ENCODE results near the gene TMEM38B. TPM values are rescaled to one million over a fixed set of nuclear protein-coding genes. Genes with fewer than 3 reads are reported as not detected.
"Not testable (repeated sequence)": the region's sequence is repeated elsewhere in the genome, so short reads cannot be mapped to it uniquely, and the experiment has no call there.

Gene TMEM38B
- polyA plus RNA-seq, 3 donors from 2014 or later: 15.9 to 21.3 (median 17.9) TPM

DNA sequence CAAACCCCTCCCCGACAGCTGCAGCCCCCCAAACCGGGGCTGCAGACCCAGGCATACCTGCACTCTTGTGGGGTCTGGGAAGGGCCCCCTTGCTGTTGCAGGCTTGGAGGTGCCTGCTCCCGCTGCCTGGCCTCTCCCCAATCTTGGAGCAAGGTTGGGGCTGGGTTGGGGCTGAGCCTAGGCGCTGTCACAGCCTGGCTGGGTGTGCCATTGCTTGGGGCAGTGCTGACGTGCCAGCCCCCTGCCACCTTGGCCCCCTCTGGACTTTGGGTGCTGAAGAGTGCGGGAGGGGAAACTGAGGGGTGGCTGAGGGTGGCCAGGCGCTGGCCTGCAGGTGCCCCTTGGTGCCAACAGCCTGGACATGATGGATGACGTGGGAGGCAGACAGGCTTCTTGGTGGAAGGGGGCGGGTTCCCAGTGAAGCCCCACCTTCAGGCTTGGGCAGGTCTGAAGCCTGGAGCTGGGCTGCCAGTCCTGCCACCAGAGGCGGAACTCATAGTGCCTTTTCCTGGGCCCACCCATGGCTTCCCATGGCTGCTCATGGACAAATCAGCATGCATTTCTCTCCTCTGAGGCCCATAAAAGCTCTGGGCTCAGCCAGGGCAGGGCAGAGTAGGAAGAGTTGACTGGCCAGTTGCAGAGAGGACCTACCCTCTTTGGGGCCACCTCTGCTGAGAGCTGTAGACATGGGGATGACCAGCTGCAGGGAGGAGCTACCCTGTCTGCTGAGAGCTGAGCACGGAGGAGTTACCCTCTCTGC lies 19.1 kb downstream of the TMEM38B start:
- no peaks in the 10 kb centered on the region for H3K36me3 Mint-ChIP-seq
- DNase-seq: no peak
- peaks cover 3 to 5% of the 10 kb centered on the region in 2 donors for H3K4me1 Mint-ChIP-seq
- no peaks in the 10 kb centered on the region for H3K27me3 Mint-ChIP-seq (ENCODE audit: low read depth in 3 of 3)
- H3K4me3 Mint-ChIP-seq: no peak overlapping the region
- H3K27ac Mint-ChIP-seq: no peak overlapping the region
- no peaks in the 10 kb centered on the region for H3K9me3 Mint-ChIP-seq

GRCh38 chr9:105714020-105714331 lies 19.6 kb downstream of the TMEM38B start:
- Mint-ChIP-seq H3K9me3 (no peaks in the 10 kb centered on the region), H3K27me3 (ENCODE audit: low read depth in 3 of 3) (no peaks in the 10 kb centered on the region), H3K4me1 (no peaks in the 10 kb centered on the region), H3K36me3 (no peaks in the 10 kb centered on the region), H3K4me3 (no peak overlapping the region), H3K27ac (no peak overlapping the region)
- DNase-seq: no peak

- Mint-ChIP-seq H3K9me3 (no peaks in the 10 kb centered on the region), H3K27me3 (ENCODE audit: low read depth in 3 of 3) (no peaks in the 10 kb centered on the region), H3K36me3 (no peaks in the 10 kb centered on the region), H3K27ac (no peak overlapping the region), H3K4me3 (no peak overlapping the region), H3K4me1 (no peaks in the 10 kb centered on the region)
- no peak for DNase-seq
These were observed 21.8 kb downstream of the TMEM38B start for GRCh38 chr9:105716146-105716545.

- H3K27ac Mint-ChIP-seq: no peak overlapping the region
- peaks cover 0 to 6% (median 6%) of the 10 kb centered on the region in 3 donors for H3K36me3 Mint-ChIP-seq
- no peaks in the 10 kb centered on the region for H3K27me3 Mint-ChIP-seq (ENCODE audit: low read depth in 3 of 3)
- no peaks in the 10 kb centered on the region for H3K4me1 Mint-ChIP-seq
- DNase-seq: no peak
- H3K9me3 Mint-ChIP-seq: no peaks in the 10 kb centered on the region
- H3K4me3 Mint-ChIP-seq: no peak overlapping the region
These were observed 27.8 kb downstream of the TMEM38B start for GRCh38 chr9:105722099-105722498.

DNA sequence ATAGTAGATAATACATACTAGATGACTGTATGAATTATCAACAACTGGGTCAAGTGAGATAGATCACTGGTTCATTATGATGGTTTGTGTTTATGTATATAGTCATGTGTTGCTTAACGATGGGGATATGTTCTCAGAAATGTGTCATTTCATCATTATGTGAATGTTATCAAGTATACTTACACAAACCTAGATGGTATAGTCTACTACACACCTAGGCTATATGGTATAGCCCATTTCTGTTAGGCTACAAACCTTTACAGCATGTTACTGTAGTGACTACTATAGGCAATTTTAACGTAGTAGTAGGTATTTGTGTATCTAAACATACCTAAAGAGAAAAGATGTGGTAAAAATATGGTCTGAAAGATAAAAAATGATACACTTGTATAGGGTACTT lies 31.0 kb downstream of the TMEM38B start:
- peaks cover 4 to 30% (median 26%) of the 10 kb centered on the region in 3 donors for H3K36me3 Mint-ChIP-seq
- no peaks in the 10 kb centered on the region for H3K27me3 Mint-ChIP-seq (ENCODE audit: low read depth in 3 of 3)
- peaks cover 0 to 2% (median 2%) of the 10 kb centered on the region in 6 donors for H3K9me3 Mint-ChIP-seq
- H3K27ac Mint-ChIP-seq: no peak overlapping the region
- H3K4me3 Mint-ChIP-seq: no peak overlapping the region
- DNase-seq: no peak
- no peaks in the 10 kb centered on the region for H3K4me1 Mint-ChIP-seq

DNA sequence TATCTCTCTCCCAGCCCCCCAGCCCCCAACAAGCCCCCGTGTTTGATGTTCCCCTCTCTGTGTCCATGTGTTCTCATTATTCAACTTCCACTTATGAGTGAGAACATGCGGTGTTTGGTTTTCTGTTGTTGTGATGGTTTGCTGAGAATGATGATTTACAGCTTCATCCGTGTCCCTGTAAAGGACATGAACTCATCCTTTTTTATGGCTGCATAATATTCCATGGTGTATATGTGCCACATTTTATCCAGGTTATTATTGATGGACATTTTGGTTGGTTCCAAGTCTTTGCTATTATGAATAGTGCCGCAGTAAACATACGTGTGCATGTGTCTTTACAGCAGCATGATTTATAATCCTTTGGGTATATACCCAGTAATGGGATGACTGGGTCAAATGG lies 33.9 kb downstream of the TMEM38B start:
- Mint-ChIP-seq H3K9me3 (peaks cover 2 to 11% (median 6%) of the 10 kb centered on the region in 6 donors), H3K36me3 (peaks cover 11 to 50% (median 47%) of the 10 kb centered on the region in 3 donors)
- H3K4me3 Mint-ChIP-seq; DNase-seq; H3K27ac Mint-ChIP-seq; H3K27me3 Mint-ChIP-seq (ENCODE audit: low read depth in 3 of 3); H3K4me1 Mint-ChIP-seq: not testable (repeated sequence)

DNA sequence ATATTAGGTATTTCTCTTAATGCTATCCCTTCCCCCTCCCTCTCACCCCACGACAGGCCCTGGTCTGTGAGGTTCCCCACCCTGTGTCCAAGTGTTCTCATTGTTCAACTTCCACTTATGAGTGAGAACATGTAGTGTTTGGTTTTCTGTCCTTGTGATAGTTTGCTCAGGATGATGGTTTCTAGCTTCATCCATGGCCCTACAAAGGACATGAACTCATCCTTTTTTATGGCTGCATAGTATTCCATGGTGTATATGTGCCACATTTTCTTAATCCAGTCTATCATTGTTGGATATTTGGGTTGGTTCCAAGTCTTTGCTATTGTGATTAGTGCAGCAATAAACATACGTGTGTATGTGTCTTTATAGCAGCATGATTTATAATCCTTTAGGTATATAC lies 37.1 kb downstream of the TMEM38B start:
- not testable (repeated sequence) for H3K4me3 Mint-ChIP-seq; H3K27ac Mint-ChIP-seq; H3K4me1 Mint-ChIP-seq; DNase-seq; H3K27me3 Mint-ChIP-seq (ENCODE audit: low read depth in 3 of 3)
- Mint-ChIP-seq H3K9me3 (peaks cover 15 to 36% (median 27%) of the 10 kb centered on the region in 6 donors), H3K36me3 (peaks cover 34 to 77% (median 69%) of the 10 kb centered on the region in 3 donors)

DNA sequence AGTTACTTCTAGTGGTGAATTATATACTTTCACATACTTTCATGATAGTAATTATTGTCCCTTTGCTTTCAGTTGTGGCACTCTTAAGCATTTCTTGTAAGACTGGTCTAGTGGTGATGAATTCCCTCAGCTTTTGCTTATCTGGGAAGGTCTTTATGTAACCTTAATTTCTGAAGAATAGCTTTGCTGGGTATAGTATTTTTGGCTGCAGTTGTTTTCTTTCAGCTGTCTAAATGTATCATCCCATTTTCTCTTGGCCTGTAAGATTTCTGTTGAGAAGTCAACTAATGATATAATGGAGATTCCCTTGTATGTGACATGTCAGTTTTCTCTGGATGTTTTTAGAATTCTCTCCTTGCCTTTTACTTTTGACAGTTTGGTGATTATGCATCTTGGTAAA lies 41.0 kb downstream of the TMEM38B start:
- peaks cover 15 to 38% (median 29%) of the 10 kb centered on the region in 6 donors for H3K9me3 Mint-ChIP-seq
- DNase-seq: no peak
- H3K27ac Mint-ChIP-seq: no peak overlapping the region
- H3K27me3 Mint-ChIP-seq (ENCODE audit: low read depth in 3 of 3): peaks cover 0 to 2% (median 2%) of the 10 kb centered on the region in 3 donors
- H3K4me1 Mint-ChIP-seq: no peaks in the 10 kb centered on the region
- peaks cover 38 to 70% (median 63%) of the 10 kb centered on the region in 3 donors for H3K36me3 Mint-ChIP-seq
- H3K4me3 Mint-ChIP-seq: no peak overlapping the region

- Mint-ChIP-seq H3K4me1 (no peaks in the 10 kb centered on the region), H3K4me3 (no peak overlapping the region), H3K9me3 (peaks cover 15 to 38% (median 29%) of the 10 kb centered on the region in 6 donors)
These were observed 42.9 kb downstream of the TMEM38B start for GRCh38 chr9:105737205-105737604.

DNA sequence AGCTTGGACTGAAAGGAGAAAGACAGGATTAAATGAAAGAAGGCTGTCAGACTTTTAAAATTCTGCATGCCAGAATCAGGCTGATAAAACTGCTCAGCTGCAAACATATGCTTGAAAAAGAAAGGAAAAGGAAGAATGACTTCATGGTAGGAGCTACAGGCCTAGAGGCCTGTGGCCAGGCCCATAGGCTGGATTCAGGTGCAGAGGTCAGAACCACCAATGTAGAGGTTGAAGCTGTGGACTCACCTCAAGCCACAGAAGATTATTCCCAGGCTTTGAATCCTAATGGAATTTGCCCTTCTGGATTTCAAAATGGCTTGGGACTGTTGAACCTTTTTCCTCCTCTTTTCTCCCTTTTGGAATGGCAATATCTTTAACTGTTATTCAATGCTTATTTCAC lies 47.7 kb downstream of the TMEM38B start:
- H3K4me1 Mint-ChIP-seq: no peaks in the 10 kb centered on the region
- DNase-seq: no peak
- H3K9me3 Mint-ChIP-seq: peaks cover 0 to 6% (median 1%) of the 10 kb centered on the region in 6 donors
- H3K36me3 Mint-ChIP-seq: peaks cover 10 to 22% (median 14%) of the 10 kb centered on the region in 3 donors
- no peak overlapping the region for H3K4me3 Mint-ChIP-seq
- no peak overlapping the region for H3K27ac Mint-ChIP-seq
- peaks cover 0 to 3% (median 0%) of the 10 kb centered on the region in 3 donors for H3K27me3 Mint-ChIP-seq (ENCODE audit: low read depth in 3 of 3)

More at GRCh38 chr9:105737205-105737604, 42.9 kb downstream of the TMEM38B start:
- Mint-ChIP-seq H3K27me3 (ENCODE audit: low read depth in 3 of 3) (peaks cover 0 to 2% (median 2%) of the 10 kb centered on the region in 3 donors), H3K36me3 (peaks cover 43 to 66% (median 55%) of the 10 kb centered on the region in 3 donors), H3K27ac (no peak overlapping the region)
- DNase-seq: no peak

- H3K4me3 Mint-ChIP-seq; DNase-seq; H3K4me1 Mint-ChIP-seq; H3K27me3 Mint-ChIP-seq (ENCODE audit: low read depth in 3 of 3); H3K27ac Mint-ChIP-seq: not testable (repeated sequence)
- peaks cover 2 to 20% (median 8%) of the 10 kb centered on the region in 6 donors for H3K9me3 Mint-ChIP-seq
- peaks cover 26 to 34% (median 30%) of the 10 kb centered on the region in 3 donors for H3K36me3 Mint-ChIP-seq
These were observed 53.0 kb downstream of the TMEM38B start for GRCh38 chr9:105747325-105747724.

DNA sequence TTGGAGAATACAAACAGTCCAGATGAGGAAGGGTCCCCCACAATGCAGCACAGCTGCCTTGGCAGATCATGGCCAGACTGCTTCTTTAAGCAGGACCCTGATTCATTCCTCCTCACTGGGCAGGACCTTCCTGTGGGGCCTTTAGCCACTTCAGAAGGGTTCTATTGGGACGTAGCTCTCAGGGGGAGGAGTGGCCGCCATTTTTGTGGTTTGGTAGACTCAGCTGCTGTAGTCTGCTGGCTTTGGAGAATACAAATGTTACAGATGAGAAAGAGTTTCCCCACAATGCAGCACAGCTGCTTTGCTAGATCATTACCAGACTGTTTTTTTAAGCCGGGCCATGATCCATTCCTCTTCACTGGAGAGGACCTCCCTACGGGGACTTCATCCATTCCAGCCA lies 57.4 kb downstream of the TMEM38B start:
- DNase-seq: no peak

GRCh38 chr9:105757496-105758251 lies 63.3 kb downstream of the TMEM38B start:
- H3K27me3 Mint-ChIP-seq (ENCODE audit: low read depth in 3 of 3): no peaks in the 10 kb centered on the region
- DNase-seq: no peak
- no peaks in the 10 kb centered on the region for H3K4me1 Mint-ChIP-seq
- peaks cover 15 to 69% (median 38%) of the 10 kb centered on the region in 6 donors for H3K9me3 Mint-ChIP-seq
- peaks cover 30 to 33% (median 31%) of the 10 kb centered on the region in 3 donors for H3K36me3 Mint-ChIP-seq
- H3K4me3 Mint-ChIP-seq: no peak overlapping the region
- H3K27ac Mint-ChIP-seq: no peak overlapping the region

More for the DNA sequence above, 57.4 kb downstream of the TMEM38B start:
- peaks cover 47 to 58% (median 53%) of the 10 kb centered on the region in 3 donors for H3K36me3 Mint-ChIP-seq
- H3K4me3 Mint-ChIP-seq: no peak overlapping the region
- H3K4me1 Mint-ChIP-seq: no peaks in the 10 kb centered on the region
- no peaks in the 10 kb centered on the region for H3K27me3 Mint-ChIP-seq (ENCODE audit: low read depth in 3 of 3)
- no peak overlapping the region for H3K27ac Mint-ChIP-seq
- H3K9me3 Mint-ChIP-seq: peaks cover 23 to 48% (median 36%) of the 10 kb centered on the region in 6 donors

DNA sequence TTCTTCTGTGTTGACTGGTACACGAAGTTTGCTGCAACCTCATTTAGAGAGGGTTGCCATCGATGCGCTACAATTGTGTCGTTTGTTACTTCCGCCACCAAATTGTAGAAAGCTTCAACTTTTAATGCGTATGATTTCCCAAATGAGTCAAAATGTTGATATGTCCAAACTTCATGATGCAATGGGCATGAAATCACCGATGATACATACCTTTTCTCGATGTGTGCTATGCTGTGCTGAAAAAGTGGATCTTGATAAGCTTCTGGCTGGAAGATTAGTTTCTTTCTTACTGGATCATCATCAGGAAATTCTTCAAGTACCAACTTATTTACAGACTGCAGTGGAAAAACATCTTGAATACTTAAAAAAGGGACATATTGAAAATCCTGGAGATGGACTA lies 65.7 kb downstream of the TMEM38B start:
- Mint-ChIP-seq H3K4me3 (no peak overlapping the region), H3K9me3 (peaks cover 5 to 45% (median 16%) of the 10 kb centered on the region in 6 donors), H3K4me1 (no peaks in the 10 kb centered on the region)

More for the DNA sequence above, 65.7 kb downstream of the TMEM38B start:
- no peak for DNase-seq
- Mint-ChIP-seq H3K27me3 (ENCODE audit: low read depth in 3 of 3) (no peaks in the 10 kb centered on the region), H3K36me3 (peaks cover 12 to 14% (median 13%) of the 10 kb centered on the region in 3 donors), H3K27ac (no peak overlapping the region)
